AG10803 (cell line): Measurements from ENCODE around the gene ARL4C.

ENCODE experiments used
- DNase-seq: peaks from one replicate; pipeline ENCODE4 v3.0.0; 2010; ENCODE audit warnings: low read depth
- H3K4me3 ChIP-seq: 2 replicates; pipeline ENCODE4 v1.5.1; 2011; ENCODE audit warnings: mild to moderate bottlenecking, low read length, control low read depth
- TF ChIP-seq, protein P1 (sequence below): conservative IDR thresholded peaks from 2 replicates; pipeline ENCODE4 v1.5.1; 2011; ENCODE audit warnings: mild to moderate bottlenecking, low read length, control low read depth, inconsistent platforms

Gene ARL4C

GRCh38 chr2:234534515-234534914 is 37.6 kb upstream of the ARL4C start:
- TF ChIP-seq, protein P1, sequence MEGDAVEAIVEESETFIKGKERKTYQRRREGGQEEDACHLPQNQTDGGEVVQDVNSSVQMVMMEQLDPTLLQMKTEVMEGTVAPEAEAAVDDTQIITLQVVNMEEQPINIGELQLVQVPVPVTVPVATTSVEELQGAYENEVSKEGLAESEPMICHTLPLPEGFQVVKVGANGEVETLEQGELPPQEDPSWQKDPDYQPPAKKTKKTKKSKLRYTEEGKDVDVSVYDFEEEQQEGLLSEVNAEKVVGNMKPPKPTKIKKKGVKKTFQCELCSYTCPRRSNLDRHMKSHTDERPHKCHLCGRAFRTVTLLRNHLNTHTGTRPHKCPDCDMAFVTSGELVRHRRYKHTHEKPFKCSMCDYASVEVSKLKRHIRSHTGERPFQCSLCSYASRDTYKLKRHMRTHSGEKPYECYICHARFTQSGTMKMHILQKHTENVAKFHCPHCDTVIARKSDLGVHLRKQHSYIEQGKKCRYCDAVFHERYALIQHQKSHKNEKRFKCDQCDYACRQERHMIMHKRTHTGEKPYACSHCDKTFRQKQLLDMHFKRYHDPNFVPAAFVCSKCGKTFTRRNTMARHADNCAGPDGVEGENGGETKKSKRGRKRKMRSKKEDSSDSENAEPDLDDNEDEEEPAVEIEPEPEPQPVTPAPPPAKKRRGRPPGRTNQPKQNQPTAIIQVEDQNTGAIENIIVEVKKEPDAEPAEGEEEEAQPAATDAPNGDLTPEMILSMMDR: no peak
- no peak overlapping the region for H3K4me3 ChIP-seq
- DNase-seq: no peak

DNA sequence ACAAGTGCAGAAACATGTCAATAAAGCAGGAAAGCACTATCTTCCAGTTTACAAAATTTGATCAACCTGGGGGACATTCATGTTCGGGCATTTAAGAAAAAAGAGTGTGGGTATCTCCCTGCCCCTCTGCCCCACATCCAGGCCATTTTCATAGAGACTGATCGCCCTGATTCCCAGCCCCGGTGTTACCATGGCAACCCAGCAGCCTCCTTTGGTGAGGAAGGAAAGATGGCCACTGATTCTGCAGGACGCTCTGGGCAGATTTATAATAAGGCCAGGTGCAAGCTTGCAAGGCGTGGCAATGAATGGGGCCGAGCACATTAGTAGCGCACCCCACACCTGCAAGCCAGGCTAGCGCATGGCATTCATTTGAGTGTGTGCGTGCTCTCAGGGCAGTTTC is 36.7 kb upstream of the ARL4C start:
- DNase-seq: no peak
- TF ChIP-seq, protein P1: no peak
- H3K4me3 ChIP-seq: no peak overlapping the region

DNA sequence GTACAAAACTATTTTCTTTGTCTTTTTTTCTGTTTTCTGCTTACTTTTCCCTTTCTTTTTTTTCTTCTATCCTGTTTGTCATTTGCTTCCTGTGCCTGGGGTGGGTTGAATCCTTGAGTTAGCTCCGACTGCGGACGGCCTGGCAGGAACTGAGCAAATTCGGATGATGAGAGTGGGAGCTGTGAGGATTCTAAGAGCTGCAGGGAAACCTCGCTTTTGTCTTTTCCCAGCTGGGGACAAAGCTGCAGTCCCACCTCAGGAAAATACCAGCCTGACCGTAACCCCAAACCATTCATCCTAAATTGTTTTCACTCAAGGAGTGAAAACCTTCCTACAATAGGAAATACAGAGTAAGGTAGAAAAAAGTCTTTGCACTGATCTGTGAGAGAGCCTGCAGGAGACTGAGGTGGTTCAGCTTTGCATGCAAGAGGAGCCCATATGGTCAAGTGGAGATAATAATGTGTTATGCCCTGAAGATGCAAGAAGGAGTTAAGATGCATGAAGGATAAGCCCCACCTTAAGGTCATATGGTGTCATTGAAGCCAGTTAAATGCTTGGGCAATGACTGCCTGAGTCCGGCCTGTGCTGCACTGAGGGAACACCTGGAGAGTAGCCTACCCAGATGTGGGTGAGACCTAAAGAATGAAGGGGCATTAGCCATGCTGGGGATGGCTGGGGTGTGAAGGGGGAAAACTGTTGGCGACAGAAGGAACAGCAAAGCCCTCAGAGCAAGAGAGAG is 31.7 kb upstream of the ARL4C start:
- H3K4me3 ChIP-seq: no peak overlapping the region
- TF ChIP-seq, protein P1: no peak
- DNase-seq: no peak

DNA sequence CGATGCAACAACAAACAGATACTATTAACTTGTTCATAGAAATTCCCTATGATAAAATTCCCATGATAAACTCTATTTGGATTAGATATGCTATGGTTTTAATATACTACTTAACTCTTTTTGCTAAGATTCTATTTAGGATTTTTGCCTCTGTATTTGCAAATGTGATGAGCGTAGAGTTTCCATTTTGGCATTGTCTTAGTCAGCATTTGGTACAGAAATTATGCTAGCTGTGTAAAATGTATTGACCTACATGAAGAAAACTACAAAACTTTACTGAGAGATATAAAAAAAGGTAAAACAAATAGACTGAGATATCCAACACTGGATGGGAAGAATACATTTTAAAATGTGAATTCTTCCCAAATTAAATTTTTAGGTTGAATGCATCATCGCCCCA is 29.8 kb upstream of the ARL4C start:
- no peak for DNase-seq
- H3K4me3 ChIP-seq: no peak overlapping the region
- TF ChIP-seq, protein P1: no peak

DNA sequence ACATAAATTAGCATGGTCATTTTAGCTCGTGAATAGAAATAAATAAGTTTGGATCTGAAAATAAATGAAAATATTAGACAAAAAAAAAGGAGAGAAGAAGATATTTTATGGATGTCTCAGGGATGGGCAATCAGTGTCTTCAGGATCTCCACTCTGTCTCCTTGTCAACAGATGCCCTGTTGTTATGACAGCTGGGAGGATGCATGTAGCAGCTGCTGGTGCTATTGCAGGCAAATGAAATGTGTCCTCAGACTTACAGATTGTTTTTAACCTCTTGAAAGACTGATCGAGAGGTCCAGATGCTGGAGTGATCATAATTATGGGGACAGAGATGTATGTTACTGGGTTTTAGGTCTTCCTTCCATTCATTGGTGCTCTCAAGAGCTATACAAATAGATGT is 24.7 kb upstream of the ARL4C start:
- no peak for DNase-seq
- TF ChIP-seq, protein P1: no peak
- H3K4me3 ChIP-seq: no peak overlapping the region

GRCh38 chr2:234518986-234519642 is 22.2 kb upstream of the ARL4C start:
- H3K4me3 ChIP-seq: no peak overlapping the region
- no peak for DNase-seq
- TF ChIP-seq, protein P1: no peak

DNA sequence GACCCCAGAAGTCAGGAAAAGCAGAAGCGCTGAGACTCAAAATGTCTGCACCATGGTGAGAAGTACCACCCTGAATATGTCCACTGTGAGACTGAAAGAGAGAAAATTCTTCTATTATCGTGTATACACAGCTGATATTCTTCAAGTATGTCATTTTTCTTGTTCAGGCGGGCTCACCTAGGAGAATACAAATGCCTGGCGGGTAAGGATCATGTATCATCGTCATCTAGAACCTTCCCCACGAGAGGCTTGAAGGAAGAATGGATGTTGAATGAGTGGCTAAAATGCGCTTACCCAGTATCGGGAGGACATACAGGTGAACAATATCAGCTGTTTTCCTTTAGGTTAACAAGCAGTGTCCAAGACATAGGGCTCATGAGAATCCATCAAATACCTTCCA is 21.1 kb upstream of the ARL4C start:
- DNase-seq: no peak
- TF ChIP-seq, protein P1: no peak
- no peak overlapping the region for H3K4me3 ChIP-seq
